HCT116 (cell line): ENCODE results near the gene ZBTB7B. TPM values are rescaled to one million over a fixed set of nuclear protein-coding genes. Genes with fewer than 3 reads are reported as not detected.

Experiments used
- ATAC-seq: fragments of 200-7000 bp; cut with Tn5 transposase; 2 replicates; pipeline ENCODE4 v1.9.1; 2020; ENCODE audit warnings: mild to moderate bottlenecking, moderate library complexity
- BruUV-seq: library from RNA; stranded (reverse); fragments of 400-500 nt; replicated peaks from 2 replicates; lab custom pipeline; 2021; lab: Mats Ljungman, UMichigan
- CTCF ChIA-PET: fragments of 300-600 bp; sonication (Branson Sonifier 250); formaldehyde crosslinking; loops from one replicate; lab custom pipeline; 2021; ENCODE audit warnings: antibody characterized with exemption; lab: Charles Lee
- POLR2A ChIA-PET: fragments of 300-600, 350-600 bp; sonication (Branson Sonifier 250); formaldehyde crosslinking; loops from one replicate; lab custom pipeline; 2021; ENCODE audit warnings: antibody characterized with exemption; lab: Charles Lee
- RAD21 ChIA-PET, 2 experiments: fragments of 300-600 bp; sonication (Branson Sonifier 250); formaldehyde crosslinking; loops; one replicate each; lab custom pipeline; 2023; ENCODE audit warnings: low total read pairs in 2 of 2; ENCODE audit not compliant: uncharacterized antibody in 2 of 2, unreplicated experiment in 2 of 2, low non-redundant PET in 1 of 2; lab: Charles Lee
- DNase-seq: peaks from one replicate; pipeline ENCODE4 v3.0.0-alpha.2; 2010; ENCODE audit warnings: low read depth, low spot score
- H2AFZ ChIP-seq: fragments of 200-600 bp; shearing (Covaris generic), sonication (generic); 2 replicates; pipeline ENCODE4 v1.6.1; 2017; ENCODE audit warnings: low read depth, mixed run types, mixed read lengths, antibody characterized with exemption, low read length; ENCODE audit not compliant: poor library complexity, severe bottlenecking
- H3K27ac ChIP-seq: 2 replicates; pipeline ENCODE4 v1.5.1; 2012; ENCODE audit warnings: low read depth, low read length
- H3K27me3 ChIP-seq: fragments of 200-600 bp; sonication (generic); 2 replicates; pipeline ENCODE4 v1.6.1; 2016; ENCODE audit warnings: mixed run types, low read length, mixed read lengths; ENCODE audit not compliant: insufficient read depth
- H3K36me3 ChIP-seq, 2 experiments: fragments of 200-500 bp in 1 of 2; fragments of 200-600 bp in 1 of 2; sonication (Bioruptor generic) in 1 of 2; sonication (generic) in 1 of 2; 2 replicates each; pipeline versions ENCODE4 v1.5.1 to v1.6.1; 2014 to 2016; ENCODE audit warnings: low read length in 2 of 2, inconsistent platforms in 1 of 2, mixed read lengths in 1 of 2, mixed run types in 1 of 2; ENCODE audit not compliant: insufficient read depth in 2 of 2, control insufficient read depth in 1 of 2
- H3K4me1 ChIP-seq, 2 experiments: fragments of 200-600 bp in 1 of 2; sonication (generic) in 1 of 2; 2 replicates each; pipeline versions ENCODE4 v1.5.1 to v1.6.1; 2012 to 2017; ENCODE audit warnings: low read length in 2 of 2, inconsistent platforms in 1 of 2, mild to moderate bottlenecking in 1 of 2, mixed read lengths in 1 of 2, mixed run types in 1 of 2, moderate library complexity in 1 of 2; ENCODE audit not compliant: insufficient read depth in 2 of 2, control insufficient read depth in 1 of 2
- H3K4me2 ChIP-seq: fragments of 200-600 bp; sonication (generic); 2 replicates; pipeline ENCODE4 v1.6.1; 2017; ENCODE audit warnings: mixed run types, low read length, mixed read lengths
- H3K4me3 ChIP-seq, 2 experiments: fragments of 200-600 bp in 1 of 2; sonication (generic) in 1 of 2; replicated peaks in 1 of 2; 2 replicates each; pipeline ENCODE4 v1.5.1; 2011 to 2016; ENCODE audit warnings: low read length in 2 of 2, control low read depth in 1 of 2, low read depth in 1 of 2, mild to moderate bottlenecking in 1 of 2, mixed read lengths in 1 of 2, mixed run types in 1 of 2
- H3K79me2 ChIP-seq: fragments of 200-600 bp; sonication (generic); 2 replicates; pipeline ENCODE4 v1.6.1; 2017; ENCODE audit warnings: mild to moderate bottlenecking, mixed run types, low read length, moderate library complexity, mixed read lengths; ENCODE audit not compliant: insufficient read depth
- H3K9ac ChIP-seq: fragments of 200-600 bp; sonication (generic); 2 replicates; pipeline ENCODE4 v1.6.1; 2016; ENCODE audit warnings: low read length, mixed read lengths
- H3K9me2 ChIP-seq: fragments of 200-600 bp; sonication (generic), shearing (Covaris generic); 2 replicates; pipeline ENCODE4 v1.6.1; 2017; ENCODE audit warnings: mixed run types, mild to moderate bottlenecking, moderate library complexity; ENCODE audit not compliant: insufficient read depth
- H3K9me3 ChIP-seq, 2 experiments: fragments of 200-500 bp in 1 of 2; fragments of 200-600 bp in 1 of 2; sonication (Bioruptor generic) in 1 of 2; sonication (generic) in 1 of 2; 2 replicates each; pipeline ENCODE4 v1.6.1; 2014 to 2017; ENCODE audit warnings: low read length in 2 of 2, mixed read lengths in 2 of 2, inconsistent platforms in 1 of 2, low read depth in 1 of 2, mild to moderate bottlenecking in 1 of 2, mixed run types in 1 of 2, moderate library complexity in 1 of 2; ENCODE audit not compliant: control insufficient read depth in 1 of 2, insufficient read depth in 1 of 2
- H4K20me1 ChIP-seq: fragments of 200-600 bp; sonication (generic), shearing (Covaris generic); 2 replicates; pipeline ENCODE4 v1.6.1; 2017; ENCODE audit warnings: mixed run types, mild to moderate bottlenecking, moderate library complexity; ENCODE audit not compliant: insufficient read depth
- CBX3 ChIP-seq: IDR thresholded peaks from 2 replicates; pipeline ENCODE4 v1.6.1; 2012; ENCODE audit warnings: low read depth
- EZH2phosphoT487 ChIP-seq: fragments of 200-600 bp; IDR thresholded peaks from 2 replicates; pipeline ENCODE4 v1.6.1; 2018; ENCODE audit warnings: antibody characterized with exemption, borderline replicate concordance
- JUND ChIP-seq: IDR thresholded peaks from 2 replicates; pipeline ENCODE4 v1.6.1; 2012
- SP1 ChIP-seq: IDR thresholded peaks from 2 replicates; pipeline ENCODE4 v1.6.1; 2012; ENCODE audit warnings: low read depth
- SRF ChIP-seq: IDR thresholded peaks from 2 replicates; pipeline ENCODE4 v1.6.1; 2012; ENCODE audit warnings: low read depth
- intact Hi-C: fragments of 100-400 bp; cut with micrococcal nuclease; formaldehyde crosslinking; loops from 2 replicates; pipeline ENCODE4 v1.10.0; 2022
- total RNA-seq: library from RNA; stranded (reverse); gene quantifications from one replicate; pipeline ENCODE4 v1.2.1, GENCODE V29; 2021; ENCODE audit not compliant: unreplicated experiment
- TF ChIP-seq, protein P1 (sequence below): IDR thresholded peaks from 2 replicates; pipeline ENCODE4 v1.6.1; 2012; ENCODE audit warnings: low read depth

ZBTB7B gene
- total RNA-seq, 1 experiment from 2014 or later, result 57.0 TPM

DNA sequence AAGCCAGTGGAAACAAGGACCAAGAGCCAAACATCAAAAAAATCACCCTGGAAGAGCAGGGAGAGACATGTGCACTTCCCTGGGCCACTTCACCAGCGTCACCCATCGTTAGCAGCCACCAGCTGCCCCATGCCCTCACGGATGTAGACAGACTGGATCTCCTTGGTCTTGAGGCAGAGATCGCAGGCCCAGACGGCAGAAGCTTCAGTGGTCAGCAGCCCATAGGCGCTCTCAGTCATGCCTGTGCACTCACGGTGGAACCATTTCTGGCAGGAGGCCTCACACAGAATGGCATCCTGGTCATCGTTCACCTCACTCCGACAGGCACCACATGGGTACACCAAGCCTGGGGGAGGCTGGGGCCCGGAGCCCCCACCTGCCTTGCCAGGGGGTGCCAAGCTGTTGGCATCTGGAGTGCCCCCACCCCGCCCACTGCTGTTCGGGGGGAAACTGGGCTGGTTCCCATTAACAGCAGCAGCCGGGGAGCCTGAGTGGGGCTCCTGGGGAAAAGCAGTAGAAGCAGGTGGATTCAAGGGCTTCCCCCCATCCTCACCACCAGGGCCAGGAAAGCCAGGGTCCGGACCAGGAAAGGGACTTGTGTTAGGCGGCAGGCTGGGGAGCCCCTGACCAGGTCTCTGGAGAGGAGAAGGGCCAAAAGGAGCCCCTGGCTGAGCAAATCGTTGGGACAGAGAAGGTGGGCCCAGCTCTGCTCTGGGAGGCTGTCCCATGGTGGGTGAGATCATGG, 43.7 kb upstream of the ZBTB7B start:
- DNase-seq (no peak), ATAC-seq (no peak)
- Histone ChIP-seq H3K27me3 (no peaks in the 10 kb centered on the region), H3K9me2 (no peaks in the 10 kb centered on the region), H2AFZ (no peak overlapping the region), H3K27ac (no peak overlapping the region), H3K4me3 (no peak overlapping the region), H4K20me1 (no peaks in the 10 kb centered on the region), H3K4me1 (peaks cover 27 to 57% of the 10 kb centered on the region in 2 experiments), H3K79me2 (peaks cover 17% of the 10 kb centered on the region), H3K9ac (no peak overlapping the region), H3K9me3 (no peaks in the 10 kb centered on the region), H3K4me2 (no peak overlapping the region), H3K36me3 (peaks cover 8 to 21% of the 10 kb centered on the region in 2 experiments; a peak in 2 of 4 replicates)
- RAD21 ChIA-PET, result interaction anchor here in 1 of 2 experiments (0.6 kb wide), 1 partner anchor 343 kb away, joined by 3 read pairs; no protein-coding TSS in a partner anchor
- intact Hi-C loops, result no loop called here
- no TSS peak for BruUV-seq
- no peak for TF ChIP-seq JUND
- TF ChIP-seq SRF, result no peak
- TF ChIP-seq, protein P1, sequence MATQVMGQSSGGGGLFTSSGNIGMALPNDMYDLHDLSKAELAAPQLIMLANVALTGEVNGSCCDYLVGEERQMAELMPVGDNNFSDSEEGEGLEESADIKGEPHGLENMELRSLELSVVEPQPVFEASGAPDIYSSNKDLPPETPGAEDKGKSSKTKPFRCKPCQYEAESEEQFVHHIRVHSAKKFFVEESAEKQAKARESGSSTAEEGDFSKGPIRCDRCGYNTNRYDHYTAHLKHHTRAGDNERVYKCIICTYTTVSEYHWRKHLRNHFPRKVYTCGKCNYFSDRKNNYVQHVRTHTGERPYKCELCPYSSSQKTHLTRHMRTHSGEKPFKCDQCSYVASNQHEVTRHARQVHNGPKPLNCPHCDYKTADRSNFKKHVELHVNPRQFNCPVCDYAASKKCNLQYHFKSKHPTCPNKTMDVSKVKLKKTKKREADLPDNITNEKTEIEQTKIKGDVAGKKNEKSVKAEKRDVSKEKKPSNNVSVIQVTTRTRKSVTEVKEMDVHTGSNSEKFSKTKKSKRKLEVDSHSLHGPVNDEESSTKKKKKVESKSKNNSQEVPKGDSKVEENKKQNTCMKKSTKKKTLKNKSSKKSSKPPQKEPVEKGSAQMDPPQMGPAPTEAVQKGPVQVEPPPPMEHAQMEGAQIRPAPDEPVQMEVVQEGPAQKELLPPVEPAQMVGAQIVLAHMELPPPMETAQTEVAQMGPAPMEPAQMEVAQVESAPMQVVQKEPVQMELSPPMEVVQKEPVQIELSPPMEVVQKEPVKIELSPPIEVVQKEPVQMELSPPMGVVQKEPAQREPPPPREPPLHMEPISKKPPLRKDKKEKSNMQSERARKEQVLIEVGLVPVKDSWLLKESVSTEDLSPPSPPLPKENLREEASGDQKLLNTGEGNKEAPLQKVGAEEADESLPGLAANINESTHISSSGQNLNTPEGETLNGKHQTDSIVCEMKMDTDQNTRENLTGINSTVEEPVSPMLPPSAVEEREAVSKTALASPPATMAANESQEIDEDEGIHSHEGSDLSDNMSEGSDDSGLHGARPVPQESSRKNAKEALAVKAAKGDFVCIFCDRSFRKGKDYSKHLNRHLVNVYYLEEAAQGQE, result no peak
- no peak for TF ChIP-seq EZH2phosphoT487
- no peak for TF ChIP-seq SP1
- no peak for TF ChIP-seq CBX3
- CTCF ChIA-PET, result no interaction called here
- POLR2A ChIA-PET, result no interaction called here
